ENCODE data around the gene NEB. TPM values are rescaled to one million over a fixed set of nuclear protein-coding genes. Genes with fewer than 3 reads are reported as not detected.
"Not testable (repeated sequence)": the region's sequence is repeated elsewhere in the genome, so short reads cannot be mapped to it uniquely, and the experiment has no call there.

NEB gene
- total RNA-seq, 1 donor from 2014 or later: under 0.01 TPM

DNA sequence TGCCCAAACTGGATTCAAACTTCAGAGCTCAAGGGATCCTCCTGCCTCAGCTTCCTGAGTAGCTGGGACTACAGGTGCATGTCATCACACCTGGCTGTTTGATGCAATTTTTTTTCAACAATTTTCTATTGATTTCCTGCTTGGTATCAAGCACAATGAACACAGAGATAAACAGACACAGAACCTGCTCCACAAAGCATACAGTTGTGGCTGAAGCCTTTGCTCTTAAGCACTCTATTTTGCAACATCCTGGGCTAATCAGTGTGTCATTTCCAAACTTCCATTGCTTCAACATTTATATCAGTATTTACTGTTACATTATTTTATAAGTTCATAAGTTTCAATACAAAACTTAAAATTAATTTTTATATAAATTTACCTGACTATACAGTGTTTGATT, 79.4 kb downstream of the NEB start:
- TF ChIP-seq, protein P1, sequence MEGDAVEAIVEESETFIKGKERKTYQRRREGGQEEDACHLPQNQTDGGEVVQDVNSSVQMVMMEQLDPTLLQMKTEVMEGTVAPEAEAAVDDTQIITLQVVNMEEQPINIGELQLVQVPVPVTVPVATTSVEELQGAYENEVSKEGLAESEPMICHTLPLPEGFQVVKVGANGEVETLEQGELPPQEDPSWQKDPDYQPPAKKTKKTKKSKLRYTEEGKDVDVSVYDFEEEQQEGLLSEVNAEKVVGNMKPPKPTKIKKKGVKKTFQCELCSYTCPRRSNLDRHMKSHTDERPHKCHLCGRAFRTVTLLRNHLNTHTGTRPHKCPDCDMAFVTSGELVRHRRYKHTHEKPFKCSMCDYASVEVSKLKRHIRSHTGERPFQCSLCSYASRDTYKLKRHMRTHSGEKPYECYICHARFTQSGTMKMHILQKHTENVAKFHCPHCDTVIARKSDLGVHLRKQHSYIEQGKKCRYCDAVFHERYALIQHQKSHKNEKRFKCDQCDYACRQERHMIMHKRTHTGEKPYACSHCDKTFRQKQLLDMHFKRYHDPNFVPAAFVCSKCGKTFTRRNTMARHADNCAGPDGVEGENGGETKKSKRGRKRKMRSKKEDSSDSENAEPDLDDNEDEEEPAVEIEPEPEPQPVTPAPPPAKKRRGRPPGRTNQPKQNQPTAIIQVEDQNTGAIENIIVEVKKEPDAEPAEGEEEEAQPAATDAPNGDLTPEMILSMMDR (conservative IDR thresholded peaks at IDR 0.05; ENCODE audit: low read depth, low read length): no peak
- no peak overlapping the region for H3K4me3 ChIP-seq (ENCODE audit: low read depth, low read length)
- DNase-seq (ENCODE audit: low read depth): no peak

DNA sequence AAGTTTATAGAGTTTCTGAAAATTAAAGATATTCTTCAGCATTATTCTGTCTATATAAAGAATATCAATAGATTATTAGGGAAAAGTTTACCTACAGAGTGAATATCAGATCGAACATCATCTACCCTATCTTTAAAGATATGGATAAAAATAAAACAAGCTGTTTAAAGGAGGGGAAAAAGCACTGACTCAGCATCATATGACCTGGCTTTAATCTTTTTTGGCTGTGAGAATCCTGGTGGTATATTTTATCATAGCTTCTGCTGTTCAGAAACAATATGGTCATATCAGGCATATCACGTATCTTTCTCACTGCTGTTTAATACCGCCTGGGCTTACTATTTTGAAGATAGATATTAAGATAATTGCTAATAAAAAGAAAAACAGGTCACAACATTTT, 80.2 kb downstream of the NEB start:
- TF ChIP-seq, protein P1 (conservative IDR thresholded peaks at IDR 0.05; ENCODE audit: low read depth, low read length): no peak
- H3K4me3 ChIP-seq (ENCODE audit: low read depth, low read length): no peak overlapping the region
- DNase-seq (ENCODE audit: low read depth): no peak

DNA sequence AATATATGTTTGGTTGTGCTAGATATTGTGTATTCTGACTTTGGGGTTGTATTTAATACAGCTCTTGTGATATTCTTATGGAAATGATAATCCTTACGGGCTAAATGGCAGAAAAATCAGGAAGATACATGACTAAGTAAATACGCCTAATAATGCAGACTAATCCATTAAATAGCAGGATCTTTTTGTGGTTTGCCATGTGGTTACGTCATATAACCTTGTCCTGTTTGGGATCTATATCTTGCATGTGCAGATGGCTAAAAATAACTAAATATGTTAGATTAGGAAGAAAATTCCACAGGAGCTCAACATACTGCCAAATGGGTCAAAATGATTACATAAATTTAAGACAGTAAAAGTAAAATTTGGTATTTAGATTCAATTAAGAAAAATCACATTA, 83.0 kb downstream of the NEB start:
- TF ChIP-seq, protein P1 (conservative IDR thresholded peaks at IDR 0.05; ENCODE audit: low read depth, low read length): no peak
- DNase-seq (ENCODE audit: low read depth): no peak
- no peak overlapping the region for H3K4me3 ChIP-seq (ENCODE audit: low read depth, low read length)

DNA sequence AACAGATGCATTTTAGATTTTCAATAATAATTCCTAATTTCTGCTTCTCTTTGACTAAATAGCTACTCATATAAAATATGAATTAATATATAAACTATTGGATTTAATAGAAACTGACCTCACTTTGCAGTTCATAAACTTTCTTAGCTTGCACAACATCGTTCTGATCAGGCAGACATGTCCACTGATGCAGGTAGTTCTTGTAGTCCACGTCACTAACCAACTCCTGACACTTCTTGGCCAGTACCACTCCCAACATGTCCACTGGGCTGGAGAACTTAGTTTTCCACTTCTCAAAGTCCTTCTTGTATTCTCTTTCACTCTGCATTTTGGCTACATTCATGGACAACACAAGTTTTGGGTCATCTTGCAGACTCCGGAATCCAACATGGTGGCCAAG, 83.8 kb downstream of the NEB start:
- TF ChIP-seq, protein P1 (conservative IDR thresholded peaks at IDR 0.05; ENCODE audit: low read depth, low read length): no peak
- no peak for DNase-seq (ENCODE audit: low read depth)
- H3K4me3 ChIP-seq (ENCODE audit: low read depth, low read length): no peak overlapping the region

DNA sequence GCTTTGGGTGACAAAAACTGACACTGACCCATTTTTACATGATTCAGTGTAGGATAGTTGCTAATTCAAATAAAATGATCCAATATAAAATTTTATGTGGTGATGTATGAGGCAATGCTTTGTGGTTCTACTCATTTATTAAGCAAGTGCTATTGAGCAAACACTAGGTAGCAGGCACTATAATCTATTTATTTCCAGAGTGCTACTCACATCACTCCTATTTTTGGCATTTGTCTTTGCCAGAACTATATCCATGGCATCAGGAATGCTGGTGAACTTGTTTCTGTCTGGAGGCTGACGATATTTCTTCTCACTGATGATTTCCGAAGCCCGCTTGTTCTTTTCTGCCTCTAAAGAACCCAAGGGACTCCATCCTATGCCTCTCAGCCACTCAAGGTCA, 84.3 kb downstream of the NEB start:
- TF ChIP-seq, protein P1 (conservative IDR thresholded peaks at IDR 0.05; ENCODE audit: low read depth, low read length): no peak
- H3K4me3 ChIP-seq (ENCODE audit: low read depth, low read length): no peak overlapping the region
- DNase-seq (ENCODE audit: low read depth): no peak

DNA sequence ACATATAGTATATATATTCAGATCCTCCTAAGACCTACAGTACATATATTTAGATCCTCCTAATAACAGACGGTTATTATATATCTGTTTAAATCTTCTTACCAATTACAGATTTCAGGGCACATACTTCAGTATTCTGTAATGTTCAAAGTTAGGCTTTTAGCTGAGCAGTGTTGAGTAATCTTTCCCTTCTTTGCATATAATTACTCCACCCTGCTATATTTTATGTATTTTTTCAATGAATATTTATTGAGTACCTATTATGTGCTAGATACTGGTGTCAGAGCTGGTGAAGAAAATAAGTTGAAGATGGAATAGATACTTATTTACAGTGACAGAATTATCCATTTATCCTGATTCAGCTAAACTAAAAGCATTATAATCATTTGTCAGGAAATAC, 84.9 kb downstream of the NEB start:
- DNase-seq (ENCODE audit: low read depth): no peak
- H3K4me3 ChIP-seq (ENCODE audit: low read depth, low read length): no peak overlapping the region
- TF ChIP-seq, protein P1 (conservative IDR thresholded peaks at IDR 0.05; ENCODE audit: low read depth, low read length): no peak

DNA sequence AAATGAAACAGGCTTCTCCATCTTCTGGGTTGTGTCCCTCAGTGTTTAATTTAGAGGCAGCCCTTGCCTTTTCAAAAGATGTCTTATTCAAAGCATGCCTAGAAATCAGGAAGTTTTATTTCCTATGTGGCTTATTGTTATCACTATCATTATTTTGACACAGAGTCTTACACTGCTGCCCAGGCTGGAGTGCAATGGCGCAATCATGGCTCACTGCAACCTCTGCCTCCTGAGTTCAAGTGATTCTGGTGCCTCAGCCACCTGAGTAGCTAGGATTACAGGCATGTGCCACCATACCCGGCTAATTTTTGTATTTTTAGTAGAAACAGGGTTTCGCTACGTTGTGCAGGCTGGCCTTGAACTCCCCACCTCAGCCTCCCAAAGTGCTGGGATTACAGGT, 87.8 kb downstream of the NEB start:
- DNase-seq (ENCODE audit: low read depth); H3K4me3 ChIP-seq (ENCODE audit: low read depth, low read length): not testable (repeated sequence)

DNA sequence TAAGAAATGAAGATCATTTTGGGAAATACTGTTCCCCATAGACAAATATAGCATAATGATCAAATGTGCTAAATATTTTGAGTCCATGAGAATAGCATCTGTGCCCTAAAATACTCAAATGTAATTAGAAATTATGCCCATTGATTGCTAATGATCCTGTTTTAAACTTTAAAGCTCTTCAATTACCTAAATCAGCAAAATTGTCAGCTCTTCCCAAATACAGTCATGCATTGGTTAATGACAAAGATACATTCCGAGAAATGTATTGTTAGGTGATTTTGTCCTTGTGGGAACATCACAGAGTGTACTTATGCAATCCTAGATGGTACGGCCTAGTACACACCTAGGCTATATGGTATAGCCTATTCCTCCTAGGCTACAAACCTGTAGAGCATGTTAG, 89.7 kb downstream of the NEB start:
- no peak overlapping the region for H3K4me3 ChIP-seq (ENCODE audit: low read depth, low read length)
- DNase-seq (ENCODE audit: low read depth): no peak
- TF ChIP-seq, protein P1 (conservative IDR thresholded peaks at IDR 0.05; ENCODE audit: low read depth, low read length): no peak

DNA sequence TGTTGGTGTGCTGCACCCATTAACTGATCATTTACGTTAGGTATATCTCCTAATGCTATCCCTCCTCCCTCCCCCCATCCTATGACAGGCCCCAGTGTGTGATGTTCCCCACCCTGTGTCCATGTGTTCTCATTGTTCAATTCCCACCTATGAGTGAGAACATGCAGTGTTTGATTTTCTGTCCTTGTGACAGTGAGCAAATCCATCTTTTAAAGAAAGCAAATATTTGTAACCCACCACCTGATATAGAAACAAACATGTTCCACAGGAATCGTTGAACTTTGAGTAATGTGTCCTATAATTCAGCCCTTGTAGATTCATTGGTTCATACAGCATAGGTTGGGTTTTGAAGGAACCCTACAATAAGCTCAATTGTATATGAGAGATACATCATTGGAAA, 92.4 kb downstream of the NEB start:
- not testable (repeated sequence) for DNase-seq (ENCODE audit: low read depth); H3K4me3 ChIP-seq (ENCODE audit: low read depth, low read length)
